Measurements from ENCODE around the gene NUFIP1. TPM values are rescaled to one million over a fixed set of nuclear protein-coding genes. Genes with fewer than 3 reads are reported as not detected.

Gene NUFIP1
- total RNA-seq, 1 experiment from 2014 or later = 4.8 TPM

Other genes with a start within 250 kb of the NUFIP1 start
- gene GPALPP1, start 67 bp upstream of the NUFIP1 start, total RNA-seq (2014; rRNA removed; shearing (Covaris generic)) = 16.9 and 18.7 TPM in 2 replicates
- 29.9 and 31.7 TPM in 2 replicates for gene GTF2F2, start 131.0 kb upstream of the NUFIP1 start, total RNA-seq (2014; rRNA removed; shearing (Covaris generic))
- 0.10 and 0.36 TPM in 2 replicates for gene KCTD4, start 211.6 kb upstream of the NUFIP1 start, total RNA-seq (2014; rRNA removed; shearing (Covaris generic))

Data from RPMI7951 (cell line).